MM.1S (cell line): ENCODE data around the gene STARD6.
A peak's percentile ranks its signal among the peaks of the same experiment; 100 is the strongest.

ENCODE experiments used
- DNase-seq: peaks from one replicate; pipeline ENCODE4 v3.0.0-alpha.2; 2015
- H2AFZ ChIP-seq: fragments of 300-600 bp; sonication (generic); 2 replicates; pipeline ENCODE4 v1.6.0; 2016; ENCODE audit warnings: antibody characterized with exemption, low read length
- H3F3A ChIP-seq: fragments of 300-600 bp; sonication (generic); 2 replicates; pipeline ENCODE4 v1.6.1; 2016; ENCODE audit warnings: mild to moderate bottlenecking, antibody characterized with exemption, low read length, moderate library complexity, mixed read lengths; ENCODE audit not compliant: insufficient read depth
- H3K27ac ChIP-seq: fragments of 300-600 bp; sonication (generic); 2 replicates; pipeline ENCODE4 v1.5.1; 2016; ENCODE audit warnings: mild to moderate bottlenecking, low read length
- H3K27me3 ChIP-seq: fragments of 300-600 bp; sonication (generic); replicated peaks from 2 replicates; pipeline ENCODE4 v1.6.0; 2016; ENCODE audit warnings: low read length; ENCODE audit not compliant: insufficient read depth
- H3K36me3 ChIP-seq: fragments of 300-600 bp; sonication (generic); replicated peaks from 2 replicates; pipeline ENCODE4 v1.6.1; 2016; ENCODE audit warnings: mild to moderate bottlenecking, low read length, mixed read lengths; ENCODE audit not compliant: insufficient read depth
- H3K4me1 ChIP-seq: fragments of 300-600 bp; sonication (generic); 2 replicates; pipeline ENCODE4 v1.6.1; 2016; ENCODE audit warnings: low read length, mixed read lengths
- H3K4me2 ChIP-seq: fragments of 300-600 bp; sonication (generic); 2 replicates; pipeline ENCODE4 v1.6.0; 2016; ENCODE audit warnings: low read depth, low read length
- H3K4me3 ChIP-seq: fragments of 300-600 bp; sonication (generic); 2 replicates; pipeline ENCODE4 v1.5.1; 2016; ENCODE audit warnings: low read length, mixed read lengths
- H3K79me2 ChIP-seq: fragments of 300-600 bp; sonication (generic); 2 replicates; pipeline ENCODE4 v1.6.1; 2016; ENCODE audit warnings: mixed run types, low read length, mixed read lengths
- H3K9ac ChIP-seq: fragments of 300-600 bp; sonication (generic); 2 replicates; pipeline ENCODE4 v1.6.1; 2016; ENCODE audit warnings: low read length, mixed read lengths
- H3K9me2 ChIP-seq: fragments of 300-600 bp; sonication (generic); replicated peaks from 2 replicates; pipeline ENCODE4 v1.6.1; 2016; ENCODE audit warnings: mild to moderate bottlenecking, low read length, mixed read lengths; ENCODE audit not compliant: insufficient read depth
- H3K9me3 ChIP-seq: fragments of 300-600 bp; sonication (generic); replicated peaks from 2 replicates; pipeline ENCODE4 v1.6.1; 2016; ENCODE audit warnings: mild to moderate bottlenecking, low read length, mixed read lengths; ENCODE audit not compliant: insufficient read depth
- H4K20me1 ChIP-seq: fragments of 300-600 bp; sonication (generic); 2 replicates; pipeline ENCODE4 v1.6.1; 2016; ENCODE audit warnings: mild to moderate bottlenecking, low read length, moderate library complexity, mixed read lengths; ENCODE audit not compliant: insufficient read depth
- CTCF ChIP-seq: fragments of 300-600 bp; sonication (generic); IDR thresholded peaks from 2 replicates; pipeline ENCODE4 v1.5.1; 2016; ENCODE audit warnings: antibody characterized with exemption, low read length, mixed read lengths
- EZH2 ChIP-seq: fragments of 300-600 bp; sonication (generic); optimal IDR thresholded peaks from 2 replicates; pipeline ENCODE3; 2017; ENCODE audit warnings: low read depth, mild to moderate bottlenecking, antibody characterized with exemption, low read length, mixed read lengths
- EZH2phosphoT487 ChIP-seq: fragments of 300-600 bp; sonication (generic); IDR thresholded peaks from 2 replicates; pipeline ENCODE4 v1.6.1; 2018; ENCODE audit warnings: antibody characterized with exemption, low read length

Gene STARD6

GRCh38 chr18:54357660-54358494 lies at the start of gene STARD6, which contains the start of gene C18orf54:
TSS of gene STARD6 (minus strand) at chr18:54357858. CDS start at chr18:54354573, 3,285 bp downstream.
TSS of gene C18orf54 (plus strand) at chr18:54357906. CDS start at chr18:54360573, 2,667 bp downstream.
- H3K27me3 ChIP-seq, result no peaks in the 10 kb centered on the region
- TF ChIP-seq CTCF, result peak; percentile 63
- TF ChIP-seq EZH2, result no peak
- no peak for TF ChIP-seq EZH2phosphoT487
- DNase-seq, result peak; percentile 92
- H3K36me3 ChIP-seq, result no peaks in the 10 kb centered on the region
- H2AFZ ChIP-seq, result peak within 1 kb of the TSS; percentile 90
- no peaks in the 10 kb centered on the region for H3K9me3 ChIP-seq
- no peaks in the 10 kb centered on the region for H3K9me2 ChIP-seq
- H3K4me2 ChIP-seq, result peak within 1 kb of the TSS; percentile 76
- peaks cover 8% of the 10 kb centered on the region for H3K79me2 ChIP-seq
- peaks cover 8% of the 10 kb centered on the region for H3K4me1 ChIP-seq
- peaks cover 4% of the 10 kb centered on the region; the same call in 1 of the 2 replicates for H3F3A ChIP-seq
- no peaks in the 10 kb centered on the region for H4K20me1 ChIP-seq
- peak within 1 kb of the TSS; percentile 84 for H3K4me3 ChIP-seq
- peak within 1 kb of the TSS; percentile 64 for H3K9ac ChIP-seq
- peak within 1 kb of the TSS; percentile 43; the same call in 1 of the 2 replicates for H3K27ac ChIP-seq

GRCh38 chr18:54405290-54405689 lies 47.6 kb upstream of the STARD6 start:
- no peak for DNase-seq
- no peaks in the 10 kb centered on the region for H3F3A ChIP-seq
- no peaks in the 10 kb centered on the region for H3K27me3 ChIP-seq
- H3K36me3 ChIP-seq, result no peaks in the 10 kb centered on the region
- H3K9me2 ChIP-seq, result no peaks in the 10 kb centered on the region
- H3K9me3 ChIP-seq, result no peaks in the 10 kb centered on the region
- no peak overlapping the region for H3K27ac ChIP-seq
- H3K4me2 ChIP-seq, result no peak overlapping the region
- H3K4me1 ChIP-seq, result no peaks in the 10 kb centered on the region
- H4K20me1 ChIP-seq, result no peaks in the 10 kb centered on the region
- TF ChIP-seq EZH2phosphoT487 (no peak), CTCF (no peak), EZH2 (no peak)
- H3K79me2 ChIP-seq, result no peaks in the 10 kb centered on the region
- H2AFZ ChIP-seq, result no peak overlapping the region
- H3K9ac ChIP-seq, result no peak overlapping the region
- no peak overlapping the region for H3K4me3 ChIP-seq

GRCh38 chr18:54396760-54397159 lies 39.1 kb upstream of the STARD6 start:
- DNase-seq, result no peak
- no peak overlapping the region for H3K4me2 ChIP-seq
- H3K9me2 ChIP-seq, result no peaks in the 10 kb centered on the region
- no peak overlapping the region for H3K27ac ChIP-seq
- H3K9ac ChIP-seq, result no peak overlapping the region
- no peaks in the 10 kb centered on the region for H3K4me1 ChIP-seq
- H3K9me3 ChIP-seq, result no peaks in the 10 kb centered on the region; the same call in 1 of the 2 replicates
- TF ChIP-seq CTCF (no peak), EZH2phosphoT487 (no peak), EZH2 (no peak)
- no peak overlapping the region for H3K4me3 ChIP-seq
- no peaks in the 10 kb centered on the region for H3K79me2 ChIP-seq
- H3K27me3 ChIP-seq, result no peaks in the 10 kb centered on the region
- H2AFZ ChIP-seq, result no peak overlapping the region
- H4K20me1 ChIP-seq, result no peaks in the 10 kb centered on the region
- no peaks in the 10 kb centered on the region for H3F3A ChIP-seq
- H3K36me3 ChIP-seq, result no peaks in the 10 kb centered on the region
